NCI-H69 (cell line): ENCODE results near the gene KCNA5.
A peak's percentile ranks its signal among the peaks of the same experiment; 100 is the strongest.

Experiments used
- DNase-seq: peaks from one replicate; lab custom pipeline; 2025; lab: John Stamatoyannopoulos, UW

The KCNA5 gene

DNA sequence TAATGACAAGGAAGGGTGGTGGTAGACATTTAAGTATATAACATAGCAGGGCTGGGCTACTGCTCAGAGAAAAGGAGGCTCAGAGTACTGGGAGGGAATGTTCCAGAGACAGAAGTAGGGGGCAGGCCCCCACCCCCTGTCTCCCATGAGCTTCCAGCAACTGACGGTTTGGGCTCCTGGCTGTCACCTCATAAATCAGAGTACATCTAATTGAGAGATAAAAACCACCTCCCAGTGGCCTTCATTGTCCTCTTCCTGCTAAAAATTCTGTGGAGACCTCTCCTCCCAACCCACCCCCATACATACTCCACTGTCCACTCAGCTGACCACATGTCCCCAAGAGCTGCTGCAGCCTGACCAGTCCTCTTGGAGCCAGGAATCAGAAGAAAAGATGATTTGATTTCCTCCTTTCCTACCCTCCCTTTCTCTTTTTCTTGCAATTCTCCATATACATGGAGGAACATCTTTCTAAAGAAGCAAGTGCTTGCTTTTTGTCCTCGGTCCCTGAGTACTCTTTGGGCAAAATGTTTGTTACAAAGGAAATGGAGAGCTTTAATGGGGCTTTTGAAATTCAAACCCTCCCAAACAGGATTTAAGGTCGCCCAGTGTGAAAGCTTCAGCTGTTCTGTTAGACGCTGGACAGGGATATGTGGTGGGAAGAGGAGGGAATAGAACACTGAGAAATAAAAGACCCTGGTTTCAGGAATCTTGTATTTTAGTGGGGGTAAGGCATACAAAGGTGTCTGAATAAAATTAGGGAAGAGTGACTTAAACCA lies 16.4 kb upstream of the KCNA5 start:
- no peak for DNase-seq

DNA sequence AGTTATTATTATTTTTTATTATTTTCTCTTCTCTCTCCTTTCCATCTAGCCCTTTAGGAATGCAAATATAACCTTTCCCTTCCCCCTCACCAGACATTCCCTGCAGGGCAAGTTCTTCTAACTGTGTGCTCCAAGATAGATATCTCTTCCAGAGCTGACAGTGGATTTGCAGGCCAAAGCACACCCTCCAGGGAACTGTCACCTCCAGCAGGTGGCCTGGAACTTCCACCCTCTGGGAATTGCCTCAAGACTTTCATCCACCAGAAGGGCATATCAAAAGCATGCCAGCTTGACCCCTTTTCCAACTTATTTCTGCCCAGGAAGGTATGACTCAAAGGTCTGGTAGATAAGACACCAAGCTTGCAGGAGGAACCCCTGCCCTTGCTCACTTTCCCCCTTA lies 13.6 kb upstream of the KCNA5 start:
- no peak for DNase-seq

DNA sequence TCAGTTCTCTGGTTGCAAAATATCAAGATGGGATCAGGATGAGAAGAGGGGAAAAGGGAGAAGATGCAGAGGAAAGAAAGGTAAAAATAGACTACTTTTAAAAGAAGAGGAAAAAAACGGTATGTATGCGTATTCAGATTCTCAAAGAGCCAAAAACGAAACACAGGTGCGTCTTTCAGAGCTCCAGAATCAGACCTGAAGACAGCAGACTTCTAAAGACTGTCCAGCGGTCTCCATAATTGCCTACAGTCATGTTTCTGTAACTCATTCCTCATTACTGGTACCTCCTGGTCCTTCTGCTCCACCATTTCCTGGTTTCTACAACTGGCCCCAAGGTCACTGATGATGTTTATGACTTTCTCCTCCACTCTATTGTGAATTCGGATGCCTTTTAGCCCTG lies 12.4 kb upstream of the KCNA5 start:
- no peak for DNase-seq

DNA sequence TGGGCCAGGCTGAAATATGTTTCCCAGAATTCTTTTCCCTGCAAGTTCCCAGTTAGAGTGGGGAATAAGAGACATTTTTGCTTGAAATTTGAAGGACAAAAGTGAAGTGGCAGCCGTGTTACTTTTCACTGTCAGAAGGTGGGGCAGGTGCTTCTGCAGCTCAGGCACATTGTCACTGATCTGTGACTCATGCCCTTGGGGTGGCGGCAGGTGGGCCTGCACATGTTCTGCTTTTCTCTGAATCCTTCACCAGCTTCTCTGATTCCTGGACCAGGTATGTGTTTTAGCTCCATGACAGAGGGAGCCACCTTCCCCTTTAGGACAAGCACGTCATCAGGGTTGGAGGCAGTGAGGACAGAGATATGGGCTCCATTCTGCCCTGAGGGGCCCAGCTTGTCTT lies 11.7 kb upstream of the KCNA5 start:
- DNase-seq: no peak

DNA sequence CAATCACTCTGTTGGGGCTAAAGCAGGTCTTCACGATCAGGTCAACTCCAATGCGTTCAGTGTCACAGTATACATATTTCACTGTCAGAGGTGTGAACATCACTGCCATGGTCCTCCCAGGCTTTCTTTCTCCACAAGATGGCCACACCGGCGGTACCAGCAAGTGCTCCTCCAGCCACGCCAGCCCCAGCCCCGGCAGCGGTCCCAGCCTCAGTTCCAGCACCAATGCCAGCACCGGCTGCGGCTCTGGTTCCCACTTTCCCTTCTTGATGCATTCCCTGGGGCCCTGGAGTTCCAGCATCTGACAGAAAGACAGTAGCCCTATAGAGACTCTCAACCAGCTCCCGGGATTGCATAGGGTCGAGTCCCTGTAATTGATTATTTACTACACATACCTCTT lies 10.9 kb upstream of the KCNA5 start:
- no peak for DNase-seq

DNA sequence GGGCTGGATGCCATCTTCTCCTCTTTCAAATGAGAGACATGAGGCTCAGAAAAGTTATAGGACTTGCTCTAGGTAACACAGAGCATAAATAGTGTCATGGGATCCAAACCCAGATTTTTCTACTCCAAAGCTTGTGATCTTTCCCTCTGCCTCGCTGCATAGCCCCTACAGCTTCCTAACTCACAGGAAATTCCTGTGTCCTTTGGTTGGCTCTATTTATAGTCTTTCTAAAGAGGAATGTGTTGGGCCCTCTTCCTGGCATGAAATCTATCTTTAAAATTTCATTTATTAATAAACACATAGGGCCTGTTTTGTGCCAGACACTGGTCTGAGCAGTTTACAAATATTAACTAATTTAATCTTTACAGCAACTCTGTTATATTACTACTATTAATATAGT lies 9.8 kb upstream of the KCNA5 start:
- DNase-seq: no peak

DNA sequence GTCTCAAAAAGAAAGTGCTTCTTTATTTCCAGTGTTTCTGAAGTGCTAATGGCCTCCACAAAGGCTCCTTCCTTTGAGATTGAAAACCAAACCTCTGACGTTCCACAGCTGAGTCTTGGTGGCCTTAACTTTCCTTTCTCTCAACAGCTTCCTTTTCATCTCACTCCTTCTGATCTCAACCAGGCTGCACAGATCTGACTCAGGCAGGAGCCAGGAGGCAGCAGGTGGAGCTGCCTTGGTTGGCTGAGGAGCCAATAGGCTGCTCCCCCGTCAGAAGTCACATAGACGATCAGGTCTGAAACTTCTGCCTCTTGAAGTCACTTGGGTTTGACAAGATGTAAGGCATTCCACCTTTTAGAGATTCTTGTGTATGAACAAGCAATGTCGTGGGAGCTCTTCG lies 9.1 kb upstream of the KCNA5 start:
- DNase-seq: no peak

DNA sequence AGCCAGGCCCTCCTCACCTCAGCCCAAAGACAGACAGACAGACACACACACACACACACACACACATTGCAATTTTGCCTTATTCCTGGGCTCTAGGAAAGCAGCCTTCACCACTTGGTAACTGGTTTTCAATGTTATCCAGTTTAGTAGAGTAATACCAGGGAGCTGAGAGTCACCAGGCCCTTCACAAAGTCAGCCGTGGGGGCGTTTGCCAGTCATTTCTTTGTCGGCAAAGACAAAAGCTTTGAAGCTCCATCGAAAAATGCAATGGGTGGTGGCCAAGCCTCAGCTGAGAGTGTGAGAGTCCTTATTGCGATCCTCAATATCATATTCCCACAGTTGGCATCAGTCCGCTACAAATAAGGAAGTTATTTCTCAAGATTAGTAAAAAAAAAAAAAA lies 8.1 kb upstream of the KCNA5 start:
- DNase-seq: no peak

DNA sequence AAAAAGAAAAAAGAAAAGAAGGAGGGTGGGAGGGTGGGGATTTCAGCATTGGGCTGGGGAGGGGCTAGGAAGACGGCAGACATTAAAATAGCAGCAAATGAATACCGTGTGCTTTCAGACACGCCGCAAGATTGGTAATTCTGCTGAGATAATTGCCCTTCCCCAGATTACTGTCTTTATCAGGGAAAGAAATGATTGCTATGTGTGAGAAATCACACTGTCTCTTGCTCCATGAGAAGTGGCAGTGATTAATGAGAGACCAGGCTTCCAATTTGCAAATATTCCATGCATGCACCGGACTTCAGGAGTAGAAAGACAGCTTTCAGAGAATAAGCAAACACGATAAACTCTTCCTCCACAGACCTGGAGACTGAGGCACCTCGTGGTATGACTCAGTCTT lies 7.6 kb upstream of the KCNA5 start:
- DNase-seq: peak; percentile 57

DNA sequence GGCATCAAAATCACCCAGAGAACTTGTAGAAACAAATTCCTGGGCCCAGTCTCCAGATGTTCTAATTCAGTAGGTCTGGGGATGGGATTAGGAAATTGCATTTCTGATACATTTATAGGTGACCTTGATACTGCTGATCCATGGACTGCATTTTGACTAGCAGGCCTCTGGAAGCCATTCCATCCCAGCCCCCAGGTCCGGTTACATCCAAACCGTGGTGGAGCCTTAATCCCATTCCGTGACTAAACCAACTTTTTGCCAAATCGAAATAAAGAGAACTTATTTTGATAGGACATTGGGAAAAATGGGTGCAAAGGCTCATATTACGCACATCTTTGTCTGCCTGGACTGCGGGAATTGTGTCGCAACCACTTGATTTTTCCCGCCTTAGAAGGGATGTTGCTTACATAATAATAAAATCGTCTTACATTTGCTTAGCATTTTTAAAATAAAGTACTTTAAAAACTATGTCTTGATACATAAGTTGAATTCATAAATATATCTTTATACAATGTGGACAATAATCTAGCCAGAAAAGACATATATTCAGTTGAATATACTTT lies 5.8 kb upstream of the KCNA5 start:
- DNase-seq: no peak

DNA sequence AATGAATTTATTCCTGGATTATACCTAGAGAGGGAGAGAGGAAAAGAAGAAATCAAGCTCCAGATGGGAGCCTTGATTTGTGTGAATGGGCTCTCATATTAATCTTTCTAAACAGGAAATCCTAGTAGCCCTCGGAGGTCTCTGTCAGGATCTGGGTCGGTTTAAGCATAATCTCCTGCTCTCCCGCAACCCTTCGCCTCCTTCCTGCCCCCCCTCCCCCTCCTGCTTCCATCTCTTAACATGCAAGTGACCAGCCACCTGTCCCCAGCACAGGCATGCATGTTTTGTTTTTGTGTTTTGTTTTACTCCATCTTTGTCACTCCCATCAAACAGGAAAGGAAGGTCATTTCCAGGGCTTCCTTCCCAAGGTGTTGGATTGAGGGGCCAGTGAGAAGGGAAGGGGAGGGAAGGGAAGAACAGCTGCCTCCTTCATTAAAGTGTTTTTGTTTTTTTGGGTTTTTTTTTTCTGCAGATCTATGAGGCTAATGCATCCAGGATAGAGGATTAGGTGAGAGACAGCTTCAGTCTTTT lies 4.8 kb upstream of the KCNA5 start:
- no peak for DNase-seq

DNA sequence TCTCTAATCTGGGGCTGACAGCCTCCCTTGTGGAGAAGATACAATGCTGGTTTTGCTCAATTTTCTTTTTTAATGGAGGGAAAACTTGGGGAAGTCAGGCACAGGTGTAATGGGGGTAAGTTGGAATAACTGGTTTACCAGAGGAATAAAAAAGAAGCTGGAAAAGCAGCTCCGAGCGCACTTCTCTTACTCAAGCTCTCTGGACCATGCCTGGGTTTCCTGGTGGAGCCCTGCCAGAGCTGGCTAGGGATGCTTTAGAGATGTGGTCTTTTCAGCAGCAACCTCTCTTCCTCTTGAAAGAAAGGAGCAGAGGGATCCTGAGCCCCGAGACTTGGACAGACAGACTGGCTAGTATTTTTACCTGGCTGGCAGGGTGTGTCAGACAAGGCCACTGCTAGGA lies 3.9 kb upstream of the KCNA5 start:
- no peak for DNase-seq

DNA sequence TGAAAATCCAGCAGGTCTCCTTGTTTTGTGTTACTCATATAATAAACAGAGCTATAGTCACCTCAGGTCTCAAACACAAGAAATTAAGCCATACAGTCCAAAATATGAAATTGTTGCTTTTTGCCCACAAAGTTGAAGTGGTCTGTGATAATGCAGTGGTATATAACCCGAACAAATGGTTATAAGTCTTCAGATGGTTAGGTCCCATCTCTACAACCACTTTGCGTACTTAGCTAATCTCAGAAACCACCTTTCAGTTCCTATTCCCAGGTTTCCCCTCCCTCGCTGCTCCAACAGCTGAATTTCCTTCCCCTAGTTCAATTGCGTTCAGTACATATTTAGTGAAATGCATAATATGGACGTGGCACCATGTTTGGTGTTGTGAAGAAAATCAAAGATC lies 3.3 kb upstream of the KCNA5 start:
- no peak for DNase-seq

DNA sequence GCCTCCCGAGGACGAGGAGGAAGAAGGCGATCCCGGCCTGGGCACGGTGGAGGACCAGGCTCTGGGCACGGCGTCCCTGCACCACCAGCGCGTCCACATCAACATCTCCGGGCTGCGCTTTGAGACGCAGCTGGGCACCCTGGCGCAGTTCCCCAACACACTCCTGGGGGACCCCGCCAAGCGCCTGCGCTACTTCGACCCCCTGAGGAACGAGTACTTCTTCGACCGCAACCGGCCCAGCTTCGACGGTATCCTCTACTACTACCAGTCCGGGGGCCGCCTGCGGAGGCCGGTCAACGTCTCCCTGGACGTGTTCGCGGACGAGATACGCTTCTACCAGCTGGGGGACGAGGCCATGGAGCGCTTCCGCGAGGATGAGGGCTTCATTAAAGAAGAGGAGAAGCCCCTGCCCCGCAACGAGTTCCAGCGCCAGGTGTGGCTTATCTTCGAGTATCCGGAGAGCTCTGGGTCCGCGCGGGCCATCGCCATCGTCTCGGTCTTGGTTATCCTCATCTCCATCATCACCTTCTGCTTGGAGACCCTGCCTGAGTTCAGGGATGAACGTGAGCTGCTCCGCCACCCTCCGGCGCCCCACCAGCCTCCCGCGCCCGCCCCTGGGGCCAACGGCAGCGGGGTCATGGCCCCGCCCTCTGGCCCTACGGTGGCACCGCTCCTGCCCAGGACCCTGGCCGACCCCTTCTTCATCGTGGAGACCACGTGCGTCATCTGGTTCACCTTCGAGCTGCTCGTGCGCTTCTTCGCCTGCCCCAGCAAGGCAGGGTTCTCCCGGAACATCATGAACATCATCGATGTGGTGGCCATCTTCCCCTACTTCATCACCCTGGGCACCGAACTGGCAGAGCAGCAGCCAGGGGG lies 979 bp downstream of the KCNA5 start:
- no peak for DNase-seq

DNA sequence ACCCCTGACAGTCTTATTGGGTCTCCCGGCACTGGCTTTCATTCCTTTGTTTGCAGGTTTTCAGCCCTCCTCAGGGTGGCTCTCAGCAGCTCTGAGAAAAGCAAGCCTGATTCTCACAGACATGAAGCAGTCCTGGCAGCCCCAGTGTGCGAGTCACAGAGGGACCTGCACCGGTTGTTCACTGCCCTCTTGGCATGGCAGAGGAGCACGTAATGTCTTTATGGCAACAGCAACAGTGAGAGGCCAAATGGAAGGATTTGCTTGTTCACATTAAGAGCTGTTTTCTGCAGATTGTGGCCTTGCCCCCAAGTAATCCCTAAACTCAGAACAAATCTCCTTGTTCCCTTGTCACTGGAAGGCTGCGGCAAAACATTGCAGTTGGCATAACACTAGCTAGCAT lies 3.4 kb downstream of the KCNA5 start:
- no peak for DNase-seq

DNA sequence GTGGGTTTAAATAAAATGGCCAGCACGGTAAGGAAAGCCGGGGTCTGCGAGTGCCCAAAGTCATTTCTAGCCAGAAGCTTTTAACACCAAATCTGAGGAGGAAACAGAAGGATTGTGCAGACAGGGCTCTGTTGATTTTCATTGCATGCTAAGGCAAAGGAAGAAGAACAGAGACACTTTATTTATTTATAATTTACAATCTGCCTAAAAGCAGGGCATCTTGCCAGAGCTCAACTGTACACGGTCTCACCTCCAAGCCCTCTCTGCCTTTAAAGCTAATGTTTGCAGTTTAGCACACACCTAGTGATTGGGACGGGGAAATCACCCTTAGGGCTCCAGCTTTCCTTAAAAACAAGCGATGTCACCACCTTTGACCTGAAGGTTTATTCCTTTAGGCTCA lies 4.0 kb downstream of the KCNA5 start:
- peak; percentile 61 for DNase-seq

DNA sequence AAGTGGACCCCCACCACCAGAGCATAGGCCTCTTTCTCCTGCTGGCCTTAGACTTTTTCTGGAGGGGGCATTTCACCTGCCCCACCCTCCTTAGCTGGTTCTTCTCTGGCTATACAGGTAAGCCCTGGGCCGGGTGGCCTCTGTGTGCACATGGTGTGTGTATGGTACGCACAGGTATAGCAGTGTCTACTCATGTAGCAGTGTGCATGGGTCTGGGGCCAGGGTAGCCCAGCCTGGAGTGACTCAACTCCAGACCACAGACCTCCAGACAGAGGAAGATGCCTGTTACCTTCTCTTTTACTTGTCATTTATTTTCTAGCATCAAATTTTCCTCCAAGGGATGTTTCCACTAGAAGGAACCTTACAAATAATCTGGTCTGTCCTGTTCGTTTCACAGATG lies 6.9 kb downstream of the KCNA5 start:
- no peak for DNase-seq

DNA sequence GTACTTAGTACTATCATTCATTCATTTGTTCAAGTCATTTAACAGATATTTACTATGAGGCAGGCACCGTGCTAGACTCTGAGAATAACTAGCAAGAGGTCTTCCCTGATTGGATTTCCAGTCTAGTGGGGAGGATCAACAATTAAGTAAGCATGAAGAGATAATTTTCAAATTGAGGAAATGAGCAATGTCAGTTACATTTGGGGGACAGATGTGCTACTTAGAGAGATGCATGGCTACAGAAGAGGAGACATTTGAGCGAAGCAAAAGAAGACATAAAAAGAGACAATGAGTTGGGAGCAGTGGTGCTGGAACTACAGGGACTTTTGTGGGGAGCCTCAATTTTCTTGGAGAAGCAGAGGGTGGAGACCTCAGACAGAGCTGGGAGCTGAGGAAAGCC lies 7.7 kb downstream of the KCNA5 start:
- DNase-seq: no peak

DNA sequence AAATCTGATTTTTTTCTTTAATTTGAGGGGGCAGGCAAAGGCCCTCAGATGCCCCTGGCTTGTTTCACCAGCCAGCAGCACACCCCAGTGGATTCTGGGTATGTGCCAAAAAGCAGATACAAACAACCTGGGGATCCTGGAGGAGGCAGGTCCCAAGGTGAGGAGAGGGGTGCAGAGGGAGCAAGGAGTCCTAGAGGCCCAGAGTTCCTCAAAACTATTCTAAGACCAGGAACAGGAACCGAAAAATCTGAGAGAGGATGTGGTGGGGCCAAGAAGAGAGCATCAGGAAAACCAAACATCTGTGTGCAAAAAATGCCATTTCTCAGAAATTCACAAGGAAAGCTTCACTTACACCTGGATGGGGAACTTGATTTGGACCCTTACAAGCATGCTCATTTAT lies 8.2 kb downstream of the KCNA5 start:
- no peak for DNase-seq

DNA sequence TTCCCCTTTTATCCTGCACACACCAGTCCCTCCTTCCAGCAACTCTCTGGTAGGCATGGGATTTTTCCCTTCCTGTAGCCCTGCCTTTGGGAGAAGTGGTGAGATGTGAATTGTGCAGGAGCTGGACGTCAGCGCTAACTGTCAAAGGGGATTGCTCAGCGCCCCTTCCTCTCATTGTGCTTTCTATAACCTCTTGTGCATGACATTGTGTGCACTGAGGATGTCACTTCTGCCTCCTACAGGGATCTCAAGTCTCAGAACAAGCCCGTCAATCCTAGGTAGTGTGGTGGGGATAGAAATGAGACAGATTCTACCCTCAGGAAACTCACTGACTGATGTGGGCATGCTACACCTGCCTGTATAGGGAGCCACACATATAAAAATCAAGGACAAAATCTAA lies 8.7 kb downstream of the KCNA5 start:
- no peak for DNase-seq

DNA sequence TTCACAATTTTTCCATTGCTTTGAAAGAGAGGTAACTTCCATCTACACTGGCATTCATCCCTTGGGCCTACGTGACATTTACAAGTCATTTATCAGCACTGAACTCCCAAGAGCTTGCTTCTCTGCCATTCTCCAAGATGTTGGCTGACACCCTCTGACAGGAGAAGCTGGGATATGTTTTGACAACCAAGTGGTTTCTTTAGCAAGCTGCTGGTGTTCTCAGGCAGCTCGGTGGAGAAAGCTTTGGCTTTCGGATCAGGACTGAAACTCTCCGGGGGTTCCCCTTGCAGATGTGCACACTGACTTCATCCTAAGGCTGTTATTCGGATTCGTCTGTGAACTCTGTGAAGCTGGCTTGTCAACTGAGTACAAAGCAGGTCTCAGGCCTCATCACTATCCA lies 15.7 kb downstream of the KCNA5 start:
- DNase-seq: no peak

DNA sequence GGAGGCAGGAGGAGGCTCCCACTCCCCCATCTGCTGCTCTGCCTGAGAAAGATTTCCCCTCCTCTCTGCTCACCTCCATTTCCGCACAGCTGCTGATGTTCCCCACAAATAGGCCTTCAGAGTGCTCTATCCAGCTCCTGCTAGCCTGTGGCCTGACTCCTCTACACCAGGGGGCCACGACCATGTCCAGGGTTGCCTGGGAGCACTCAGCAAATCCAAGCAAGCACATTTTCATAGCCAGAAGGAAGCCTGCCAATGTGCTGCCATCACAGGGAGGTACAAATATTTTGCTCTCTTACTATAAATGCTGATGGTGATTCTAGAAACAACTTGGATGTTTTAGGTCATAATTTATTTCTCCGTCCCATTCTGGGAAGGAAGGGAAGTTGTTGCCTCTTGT lies 17.3 kb downstream of the KCNA5 start:
- no peak for DNase-seq

DNA sequence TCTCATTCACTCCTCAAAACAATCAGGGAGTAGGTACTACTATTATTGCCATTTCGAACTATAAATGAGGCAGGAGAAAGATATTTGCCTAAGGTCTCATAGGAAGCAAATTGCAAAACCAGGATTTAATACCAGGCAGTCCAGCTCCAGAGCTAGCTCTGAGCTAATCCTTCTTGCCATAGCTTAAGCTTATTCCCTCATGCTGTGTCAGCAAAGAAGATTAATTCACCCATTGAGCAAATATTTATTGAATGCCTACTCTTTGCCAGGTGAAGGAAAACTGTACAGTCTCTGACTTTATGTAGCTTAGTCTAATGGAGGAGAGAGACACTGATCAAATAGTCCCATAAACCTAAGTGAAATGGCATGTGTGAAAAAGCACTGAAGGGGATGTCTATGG lies 19.5 kb downstream of the KCNA5 start:
- DNase-seq: peak; percentile 68
